Measurements from ENCODE around the gene MAP3K5.

DNA sequence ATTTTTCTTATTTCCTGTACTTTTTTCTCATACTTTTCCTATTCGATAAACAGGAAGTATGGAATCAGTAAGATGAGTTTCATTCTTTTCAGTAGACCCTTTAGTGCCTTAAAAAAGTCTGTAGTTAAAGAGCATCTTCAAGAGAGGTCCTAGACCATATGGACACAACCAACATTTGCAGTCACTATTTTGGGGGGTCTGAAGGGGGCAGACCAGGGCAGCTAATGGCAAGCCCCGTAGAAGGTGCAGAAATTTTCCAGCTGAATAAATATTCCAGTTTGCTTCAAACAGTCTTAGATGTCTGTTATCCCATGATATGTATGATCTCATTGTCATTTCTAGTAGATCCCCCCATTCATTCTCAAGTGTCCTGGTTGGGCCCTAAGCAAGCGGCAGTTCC, 52.8 kb downstream of the MAP3K5 start:
- TF ChIP-seq, protein P1, sequence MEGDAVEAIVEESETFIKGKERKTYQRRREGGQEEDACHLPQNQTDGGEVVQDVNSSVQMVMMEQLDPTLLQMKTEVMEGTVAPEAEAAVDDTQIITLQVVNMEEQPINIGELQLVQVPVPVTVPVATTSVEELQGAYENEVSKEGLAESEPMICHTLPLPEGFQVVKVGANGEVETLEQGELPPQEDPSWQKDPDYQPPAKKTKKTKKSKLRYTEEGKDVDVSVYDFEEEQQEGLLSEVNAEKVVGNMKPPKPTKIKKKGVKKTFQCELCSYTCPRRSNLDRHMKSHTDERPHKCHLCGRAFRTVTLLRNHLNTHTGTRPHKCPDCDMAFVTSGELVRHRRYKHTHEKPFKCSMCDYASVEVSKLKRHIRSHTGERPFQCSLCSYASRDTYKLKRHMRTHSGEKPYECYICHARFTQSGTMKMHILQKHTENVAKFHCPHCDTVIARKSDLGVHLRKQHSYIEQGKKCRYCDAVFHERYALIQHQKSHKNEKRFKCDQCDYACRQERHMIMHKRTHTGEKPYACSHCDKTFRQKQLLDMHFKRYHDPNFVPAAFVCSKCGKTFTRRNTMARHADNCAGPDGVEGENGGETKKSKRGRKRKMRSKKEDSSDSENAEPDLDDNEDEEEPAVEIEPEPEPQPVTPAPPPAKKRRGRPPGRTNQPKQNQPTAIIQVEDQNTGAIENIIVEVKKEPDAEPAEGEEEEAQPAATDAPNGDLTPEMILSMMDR (IDR thresholded peaks at IDR 0.05): no peak
- TF ChIP-seq POLR2A (IDR thresholded peaks at IDR 0.05): no peak
- no peak for TF ChIP-seq EP300 (IDR thresholded peaks at IDR 0.05)
